Esophagus muscularis mucosa (tissue), 4 donors: ENCODE data around the gene METAP1D. TPM values are rescaled to one million over a fixed set of nuclear protein-coding genes. Genes with fewer than 3 reads are reported as not detected.
A peak's percentile ranks its signal among the peaks of the same experiment; 100 is the strongest.

Source experiments
- DNase-seq: peaks from one replicate; pipeline ENCODE4 v3.0.0-alpha.2; 2017; ENCODE audit errors: extremely low spot score
- H3K27ac ChIP-seq, 4 donors: fragments of 200-600 bp; sonication (generic); replicated peaks in 1 of 4; 1 replicate in 3 of 4; 2 replicates in 1 of 4; pipeline ENCODE4 v1.5.1; 2016 to 2019; ENCODE audit warnings: mild to moderate bottlenecking in 1 of 4
- H3K27me3 ChIP-seq, 4 donors: fragments of 200-600 bp; sonication (generic); one replicate each; pipeline versions ENCODE4 v1.5.1 to v1.6.0; 2016 to 2019
- H3K36me3 ChIP-seq, 4 donors: fragments of 200-600 bp; sonication (generic); one replicate each; pipeline ENCODE4 v1.5.1; 2016 to 2019
- H3K4me1 ChIP-seq, 4 donors: fragments of 200-600 bp; sonication (generic); one replicate each; pipeline ENCODE4 v1.5.1; 2016 to 2019
- H3K4me3 ChIP-seq, 4 donors: fragments of 200-600 bp; sonication (generic); 1 replicate in 2 of 4; 2 replicates in 2 of 4; pipeline ENCODE4 v1.5.1; 2016 to 2019; ENCODE audit warnings: mild to moderate bottlenecking in 4 of 4, moderate library complexity in 1 of 4
- H3K9me3 ChIP-seq, 4 donors: fragments of 200-600 bp; sonication (generic); 1 replicate in 3 of 4; 2 replicates in 1 of 4; pipeline ENCODE4 v1.5.1; 2016 to 2019
- CTCF ChIP-seq, 3 experiments: fragments of 200-600 bp in 2 of 3; fragments of 450-650 bp in 1 of 3; sonication (generic) in 2 of 3; IDR thresholded peaks; one replicate each; pipeline ENCODE4 v1.5.1; 2017 to 2019; ENCODE audit warnings: antibody characterized with exemption in 3 of 3, mild to moderate bottlenecking in 2 of 3, moderate library complexity in 1 of 3
- EP300 ChIP-seq: sonication (generic); formaldehyde crosslinking; IDR thresholded peaks from one replicate; pipeline ENCODE4 v1.6.1; 2017; ENCODE audit warnings: antibody characterized with exemption
- POLR2A ChIP-seq: fragments of 450-650 bp; IDR thresholded peaks from one replicate; pipeline ENCODE4 v1.6.1; 2017; ENCODE audit warnings: antibody characterized with exemption, moderate library complexity, mild to moderate bottlenecking, low read depth
- POLR2AphosphoS5 ChIP-seq, 2 donors: sonication (generic); formaldehyde crosslinking; IDR thresholded peaks; one replicate each; pipeline ENCODE4 v1.6.1; 2017; ENCODE audit warnings: antibody characterized with exemption in 2 of 2
- WGBS: methylation state at CpG from one replicate; pipeline ENCODE4 v1.1.5; 2018; 5-methylcytosine and 5-hydroxymethylcytosine counted together
- intact Hi-C: fragments of 100-400 bp; cut with DNase I; formaldehyde crosslinking; loops from one replicate; pipeline ENCODE4 v1.15.1; 2023
- total RNA-seq, 4 donors: library from RNA; depleted of rRNA; stranded (reverse); fragments of >200 nt; gene quantifications; one replicate each; pipeline versions ENCODE4 v1.1.0 to v1.2.1, GENCODE V29; 2016

METAP1D gene
- total RNA-seq, 4 donors from 2014 or later = 3.1 to 6.6 (median 4.1) TPM

DNA sequence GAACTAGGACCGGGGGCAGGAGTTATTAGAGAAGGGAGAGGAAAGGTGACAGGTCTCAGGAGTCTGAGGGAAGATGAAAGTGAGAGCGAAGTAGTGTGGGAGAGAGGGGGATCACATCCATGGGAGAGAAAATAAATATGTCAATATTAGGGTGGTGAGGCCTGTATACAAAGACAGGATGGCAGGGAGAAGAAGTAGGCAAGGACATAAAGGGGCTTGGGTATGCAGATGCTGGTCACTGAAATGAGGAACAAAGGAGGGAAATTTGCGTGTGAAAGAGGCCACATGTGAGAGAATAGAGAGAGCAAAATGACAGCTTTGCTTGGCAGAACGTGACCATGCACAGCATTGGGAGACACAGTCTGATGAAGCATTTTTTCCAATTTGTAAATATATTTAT, 13.6 kb downstream of the METAP1D start:
- no peaks in the 10 kb centered on the region for H3K27me3 ChIP-seq
- no peaks in the 10 kb centered on the region for H3K36me3 ChIP-seq
- 81% methylated on average over 4 of the region's 4 CpGs for WGBS
- no peak overlapping the region for H3K27ac ChIP-seq
- intact Hi-C loops = no loop called here
- no peak for TF ChIP-seq POLR2AphosphoS5 (IDR thresholded peaks at IDR 0.05)
- no peak for TF ChIP-seq POLR2A
- TF ChIP-seq CTCF (IDR thresholded peaks at IDR 0.05) = no peak
- TF ChIP-seq EP300 = no peak
- peak; percentile 34 for DNase-seq
- H3K4me1 ChIP-seq = no peaks in the 10 kb centered on the region
- H3K9me3 ChIP-seq = no peaks in the 10 kb centered on the region
- no peak overlapping the region for H3K4me3 ChIP-seq

- intact Hi-C loops = no loop called here
- TF ChIP-seq EP300 (no peak), POLR2A (no peak), POLR2AphosphoS5 (IDR thresholded peaks at IDR 0.05) (no peak), CTCF (IDR thresholded peaks at IDR 0.05) (no peak)
- DNase-seq = no peak
- Histone ChIP-seq H3K36me3 (no peaks in the 10 kb centered on the region), H3K4me1 (peaks cover 0 to 13% (median 5%) of the 10 kb centered on the region in 4 donors), H3K27me3 (no peaks in the 10 kb centered on the region), H3K4me3 (no peak overlapping the region), H3K9me3 (no peaks in the 10 kb centered on the region), H3K27ac (no peak overlapping the region)
- 39% methylated on average over 8 of the region's 8 CpGs for WGBS
These were observed 21.6 kb downstream of the METAP1D start for GRCh38 chr2:172021074-172021931.

DNA sequence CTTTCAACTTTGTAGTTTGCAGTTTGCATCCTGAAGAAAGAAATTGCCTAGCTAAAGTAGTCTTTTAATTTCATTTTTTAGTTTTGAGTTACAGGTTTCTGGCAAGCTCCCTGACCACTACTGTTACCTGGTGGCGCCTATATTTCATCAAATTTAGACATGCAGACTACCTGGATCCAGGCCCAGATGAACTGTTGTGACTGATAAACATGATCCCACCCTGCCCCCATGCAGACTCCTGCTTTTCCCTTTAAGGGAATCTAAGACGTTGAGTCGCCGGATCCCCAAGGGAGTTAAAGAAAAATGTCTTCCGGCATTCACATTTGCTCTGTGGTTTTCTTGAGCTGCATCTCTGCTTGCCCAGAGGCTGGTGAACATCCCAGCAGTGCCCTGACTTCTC, 22.2 kb downstream of the METAP1D start:
- no peak overlapping the region for H3K27ac ChIP-seq
- no peaks in the 10 kb centered on the region for H3K27me3 ChIP-seq
- no peaks in the 10 kb centered on the region for H3K9me3 ChIP-seq
- no peak for DNase-seq
- H3K4me3 ChIP-seq = no peak overlapping the region
- intact Hi-C loops = no loop called here
- H3K36me3 ChIP-seq = no peaks in the 10 kb centered on the region
- TF ChIP-seq EP300 (no peak), CTCF (IDR thresholded peaks at IDR 0.05) (no peak), POLR2AphosphoS5 (IDR thresholded peaks at IDR 0.05) (no peak), POLR2A (no peak)
- WGBS = 35% methylated on average over 5 of the region's 5 CpGs
- H3K4me1 ChIP-seq = peaks cover 0 to 13% (median 5%) of the 10 kb centered on the region in 4 donors

GRCh38 chr2:172031536-172031935, 31.8 kb downstream of the METAP1D start:
- peaks cover 0 to 3% (median 0%) of the 10 kb centered on the region in 4 donors for H3K4me1 ChIP-seq
- H3K27me3 ChIP-seq = no peaks in the 10 kb centered on the region
- H3K27ac ChIP-seq = no peak overlapping the region
- no peak for TF ChIP-seq POLR2A
- TF ChIP-seq POLR2AphosphoS5 (IDR thresholded peaks at IDR 0.05) = no peak
- no peak for TF ChIP-seq CTCF (IDR thresholded peaks at IDR 0.05)
- no peak for TF ChIP-seq EP300
- no peaks in the 10 kb centered on the region for H3K9me3 ChIP-seq
- intact Hi-C loops = no loop called here
- no peaks in the 10 kb centered on the region for H3K36me3 ChIP-seq
- DNase-seq = no peak
- H3K4me3 ChIP-seq = no peak overlapping the region
- WGBS = 61% methylated on average over 4 of the region's 4 CpGs
